Suppressor macrophage treated with lipopolysaccharide for 4 hours (primary cell): ENCODE results near the gene KAT6B.

Source experiments
- DNase-seq: peaks from one replicate; pipeline ENCODE4 v3.0.0-alpha.2; 2020

The KAT6B gene

GRCh38 chr10:75079436-75080083 is 253.2 kb downstream of the KAT6B start:
- DNase-seq: no peak

- no peak for DNase-seq
Observed at GRCh38 chr10:75080554-75080953, 254.2 kb downstream of the KAT6B start.

- DNase-seq: no peak
Observed at GRCh38 chr10:75081379-75081778, 255.0 kb downstream of the KAT6B start.
